ENCODE results near the gene CABP4.
"Not testable (repeated sequence)": the region's sequence is repeated elsewhere in the genome, so short reads cannot be mapped to it uniquely, and the experiment has no call there.

CABP4 gene

DNA sequence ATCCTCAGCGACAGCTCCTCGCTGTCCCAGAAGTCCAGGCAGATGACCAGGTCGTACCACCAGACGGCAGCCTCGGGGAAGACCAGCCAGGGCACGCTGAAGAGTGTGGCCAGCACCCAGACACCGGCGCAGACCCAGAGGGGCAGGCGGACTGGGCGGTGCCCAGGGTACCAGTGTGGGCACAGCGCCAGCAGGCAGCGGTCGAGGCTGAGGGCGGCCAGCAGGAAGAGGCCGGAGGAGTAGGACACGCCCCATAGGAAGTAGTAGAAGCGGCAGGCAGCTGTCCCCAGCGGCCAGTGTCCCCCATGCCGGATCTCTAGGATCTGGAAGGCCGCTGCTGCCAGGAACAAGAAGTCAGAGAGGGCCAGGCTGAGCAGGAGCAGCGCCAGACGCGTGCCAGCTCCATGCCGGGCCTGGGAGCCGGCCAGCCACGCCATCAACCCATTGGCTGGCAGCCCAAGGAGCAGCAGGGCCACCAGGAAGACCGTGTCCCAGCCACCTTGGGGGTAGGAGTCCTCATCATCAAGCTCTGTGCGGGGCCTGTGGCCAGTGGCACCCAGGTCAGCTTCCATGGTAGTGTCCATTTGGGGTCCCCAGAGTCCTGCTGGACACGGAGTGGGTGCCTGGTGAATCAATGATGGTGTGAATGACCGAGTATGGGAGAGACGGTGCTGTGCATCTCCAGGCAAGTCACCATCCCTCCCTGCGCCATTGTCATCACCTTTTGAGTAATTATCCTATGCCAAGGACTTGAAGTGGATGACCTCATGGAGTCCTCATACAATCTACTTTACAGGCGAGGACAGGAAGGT, 2.8 kb upstream of the CABP4 start, which contains the start of gene GPR152:
TSS of gene GPR152 (minus strand) at position 589 of the 812 bp plus-strand sequence. CDS start at position 584, 5 bp downstream.
- H3K4me1 Mint-ChIP-seq: peaks cover 18% of the 10 kb centered on the region
- no peaks in the 10 kb centered on the region for H3K9me3 Mint-ChIP-seq
- no peak for ATAC-seq
- H3K36me3 Mint-ChIP-seq: peaks cover under 1% of the 10 kb centered on the region
- peak within 1 kb of the TSS; percentile 56 for H3K27ac Mint-ChIP-seq
- no peak for DNase-seq (ENCODE audit: low spot score in 2 of 2)
- no peak within 1 kb of the TSS for H3K4me3 Mint-ChIP-seq

DNA sequence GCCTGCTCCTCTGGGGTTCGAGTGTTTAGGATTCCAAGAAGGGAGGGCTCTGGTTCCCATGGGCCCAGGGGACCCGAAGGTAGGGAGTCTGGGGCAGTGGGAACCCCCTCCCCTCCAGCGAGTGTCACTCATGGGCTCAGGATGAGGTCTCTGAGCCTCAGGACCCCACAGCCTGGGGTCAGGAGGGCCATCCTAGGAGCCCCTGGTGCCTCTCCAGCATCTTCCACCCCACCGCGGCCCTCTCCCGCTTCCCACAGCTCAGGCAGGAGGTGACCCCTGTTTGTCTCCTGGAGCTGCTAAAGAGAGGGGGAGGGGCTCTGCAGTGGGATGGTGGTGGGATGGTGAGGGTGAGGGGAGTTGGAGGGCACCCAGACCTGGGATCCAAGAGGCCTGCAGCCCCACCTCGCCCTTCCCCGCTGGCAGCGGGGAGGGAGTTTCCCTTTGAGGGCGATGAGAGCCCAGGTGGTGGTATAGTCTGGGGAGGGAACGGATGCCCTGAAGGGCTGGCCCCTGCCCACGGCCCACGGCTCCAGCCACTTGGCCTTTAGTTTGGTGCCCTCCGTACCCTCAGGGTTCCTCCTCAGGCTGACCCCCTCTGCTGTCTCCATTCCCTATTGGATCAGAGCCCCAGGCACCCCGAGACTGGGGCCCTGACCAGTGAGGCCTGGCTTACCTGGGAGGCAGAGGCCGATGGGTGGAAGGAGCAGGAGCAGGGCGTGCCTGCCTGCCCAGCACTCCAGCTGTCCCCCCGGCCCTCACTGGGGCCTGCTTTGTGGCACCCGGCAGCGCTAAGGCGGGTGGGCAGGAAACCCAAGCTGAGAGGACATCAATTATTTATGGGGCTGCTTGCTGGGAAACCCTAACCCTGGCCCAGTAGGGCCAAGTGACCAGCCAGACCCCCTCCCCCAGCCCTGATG, 1.1 kb upstream of the CABP4 start:
- H3K4me3 Mint-ChIP-seq: no peak overlapping the region
- no peaks in the 10 kb centered on the region for H3K9me3 Mint-ChIP-seq
- no peak for DNase-seq (ENCODE audit: low spot score in 2 of 2)
- peaks cover 5% of the 10 kb centered on the region for H3K4me1 Mint-ChIP-seq
- no peaks in the 10 kb centered on the region for H3K36me3 Mint-ChIP-seq
- H3K27ac Mint-ChIP-seq: no peak overlapping the region
- ATAC-seq: no peak

DNA sequence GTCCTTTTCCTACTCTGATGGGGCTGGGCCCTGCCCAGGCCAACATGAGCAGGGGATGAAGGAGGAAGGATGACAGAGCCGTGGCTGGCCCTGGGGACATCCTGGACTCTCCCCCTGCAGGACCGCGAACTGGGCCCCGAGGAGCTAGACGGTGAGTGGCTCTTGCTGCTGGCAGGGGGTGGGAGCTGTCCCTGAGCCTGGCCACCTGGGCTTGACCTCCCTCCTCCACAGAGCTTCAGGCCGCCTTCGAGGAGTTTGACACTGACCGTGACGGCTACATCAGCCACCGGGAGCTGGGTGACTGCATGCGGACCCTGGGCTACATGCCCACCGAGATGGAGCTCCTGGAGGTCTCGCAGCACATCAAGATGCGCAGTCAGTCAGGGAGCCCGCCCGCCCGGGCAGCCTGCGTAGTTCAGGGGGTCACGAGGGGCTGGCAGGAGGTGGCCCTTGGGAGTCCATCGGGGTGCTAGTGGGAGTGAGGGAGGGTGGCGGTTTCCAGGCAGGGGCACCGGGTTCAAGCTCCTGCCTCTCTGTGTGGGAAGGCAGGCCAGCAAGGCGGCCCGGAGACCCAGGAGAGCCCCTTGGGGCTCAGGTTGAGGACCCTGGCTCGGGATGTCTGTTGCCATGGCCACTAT, 1.0 kb downstream of the CABP4 start:
- Mint-ChIP-seq H3K9me3 (no peaks in the 10 kb centered on the region), H3K27ac (no peak overlapping the region), H3K36me3 (no peaks in the 10 kb centered on the region), H3K4me3 (no peak overlapping the region), H3K4me1 (peaks cover 6% of the 10 kb centered on the region)
- DNase-seq (ENCODE audit: low spot score in 2 of 2) (no peak), ATAC-seq (no peak)

DNA sequence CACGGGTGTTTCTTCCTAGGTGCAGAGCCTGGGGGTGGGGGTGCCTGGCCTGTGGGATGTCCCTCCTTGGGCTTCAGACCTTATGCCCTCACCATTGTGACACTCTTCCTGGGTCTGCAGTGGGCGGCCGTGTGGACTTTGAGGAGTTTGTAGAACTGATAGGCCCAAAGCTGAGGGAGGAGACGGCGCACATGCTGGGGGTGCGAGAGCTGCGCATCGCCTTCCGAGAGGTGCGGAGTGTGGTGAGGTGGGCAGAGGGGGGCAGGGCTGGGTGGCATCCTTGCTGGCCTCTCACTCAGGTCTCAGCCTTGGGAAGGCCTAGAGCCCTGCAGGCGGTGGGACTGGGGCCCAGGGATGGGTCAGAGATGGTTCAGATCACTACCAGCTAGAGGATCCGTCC, 2.3 kb downstream of the CABP4 start:
- no peaks in the 10 kb centered on the region for H3K36me3 Mint-ChIP-seq
- no peak overlapping the region for H3K27ac Mint-ChIP-seq
- no peaks in the 10 kb centered on the region for H3K9me3 Mint-ChIP-seq
- DNase-seq (ENCODE audit: low spot score in 2 of 2) (no peak), ATAC-seq (no peak)
- no peak overlapping the region for H3K4me3 Mint-ChIP-seq
- peaks cover 6% of the 10 kb centered on the region for H3K4me1 Mint-ChIP-seq

DNA sequence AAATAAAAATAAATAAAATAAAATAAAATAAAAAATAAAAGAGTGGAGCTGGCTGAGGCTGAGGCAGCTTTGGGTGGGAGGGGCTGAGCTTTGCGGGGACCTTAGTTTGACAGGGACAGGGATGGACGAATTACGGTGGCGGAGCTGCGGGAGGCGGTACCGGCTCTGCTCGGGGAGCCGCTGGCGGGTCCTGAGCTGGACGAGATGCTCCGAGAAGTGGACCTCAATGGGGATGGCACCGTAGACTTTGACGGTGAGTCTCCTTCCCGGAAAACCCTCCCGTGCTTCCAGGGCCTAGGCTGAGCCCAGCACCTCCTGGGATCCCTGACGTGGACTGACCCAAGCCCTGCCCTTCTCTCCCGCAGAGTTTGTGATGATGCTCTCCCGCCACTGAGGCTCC, 3.1 kb downstream of the CABP4 start:
- ATAC-seq: no peak
- Mint-ChIP-seq H3K4me1 (peaks cover 6% of the 10 kb centered on the region), H3K27ac (no peak overlapping the region), H3K9me3 (no peaks in the 10 kb centered on the region), H3K4me3 (no peak overlapping the region), H3K36me3 (no peaks in the 10 kb centered on the region)
- DNase-seq (ENCODE audit: low spot score in 2 of 2): no peak

DNA sequence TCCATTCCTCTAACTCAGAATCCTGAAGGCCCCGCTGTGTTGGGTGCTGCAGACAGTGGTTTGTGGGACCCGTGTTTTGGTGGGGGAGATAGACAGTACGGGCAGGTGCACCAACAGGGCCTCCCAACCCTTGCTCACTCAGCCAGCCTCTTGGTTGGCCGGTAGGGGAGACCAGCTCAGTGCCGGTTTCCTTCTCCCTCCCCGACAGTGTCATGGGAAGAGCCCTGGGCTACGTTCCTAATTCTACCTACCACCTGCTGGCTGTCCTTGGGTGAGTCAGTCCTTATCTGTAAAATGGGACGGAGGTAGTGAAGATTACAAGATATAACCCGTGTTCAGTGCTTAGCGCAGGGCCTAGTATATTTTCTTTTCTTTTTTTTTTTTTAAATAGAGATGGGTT, 8.0 kb downstream of the CABP4 start:
- Mint-ChIP-seq H3K9me3 (no peaks in the 10 kb centered on the region), H3K36me3 (peaks cover 6% of the 10 kb centered on the region), H3K27ac (no peak overlapping the region), H3K4me1 (peaks cover 37% of the 10 kb centered on the region), H3K4me3 (no peak overlapping the region)
- DNase-seq (ENCODE audit: low spot score in 2 of 2) (no peak), ATAC-seq (no peak)

DNA sequence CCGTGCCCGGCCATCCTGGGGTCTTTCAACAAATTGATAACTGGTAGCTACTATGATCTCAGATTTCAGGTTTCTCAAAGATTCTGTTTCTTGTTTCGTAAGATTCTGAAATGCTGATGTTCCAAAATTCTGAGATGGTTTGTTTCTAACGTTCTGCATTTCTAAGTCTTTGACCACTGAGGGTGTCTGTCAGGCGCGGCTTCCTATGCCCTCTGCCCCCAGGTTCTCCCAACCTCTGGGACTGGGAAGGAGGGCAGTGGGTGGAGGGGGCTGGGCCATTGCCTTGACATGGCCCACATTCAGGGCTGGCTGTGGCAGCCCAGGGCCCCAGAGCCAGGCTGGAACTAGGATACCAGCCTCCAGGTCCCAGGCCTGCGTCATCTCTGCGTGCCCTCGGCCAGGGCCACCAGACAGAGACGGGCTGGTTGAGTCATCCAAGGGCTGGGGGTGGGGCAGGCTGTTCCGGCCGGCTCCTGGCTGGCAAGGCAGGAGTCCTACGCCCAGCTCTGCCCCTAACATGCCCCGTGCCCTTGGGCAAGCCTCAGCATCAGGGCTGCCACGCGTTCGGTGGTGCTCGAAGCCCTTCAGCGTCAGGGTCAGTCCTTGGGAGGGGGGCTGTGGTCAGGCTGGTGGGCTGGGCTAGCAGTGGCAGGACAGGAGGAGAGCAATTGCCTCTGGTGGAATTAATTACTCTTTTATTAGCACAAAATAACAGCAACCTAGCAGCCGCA, 8.7 kb downstream of the CABP4 start:
- Mint-ChIP-seq H3K9me3 (no peaks in the 10 kb centered on the region), H3K36me3 (peaks cover 10% of the 10 kb centered on the region), H3K4me3 (peak overlapping the region; percentile 84), H3K4me1 (peaks cover 41% of the 10 kb centered on the region), H3K27ac (peak overlapping the region; percentile 94)
- ATAC-seq: no peak
- no peak for DNase-seq (ENCODE audit: low spot score in 2 of 2)

DNA sequence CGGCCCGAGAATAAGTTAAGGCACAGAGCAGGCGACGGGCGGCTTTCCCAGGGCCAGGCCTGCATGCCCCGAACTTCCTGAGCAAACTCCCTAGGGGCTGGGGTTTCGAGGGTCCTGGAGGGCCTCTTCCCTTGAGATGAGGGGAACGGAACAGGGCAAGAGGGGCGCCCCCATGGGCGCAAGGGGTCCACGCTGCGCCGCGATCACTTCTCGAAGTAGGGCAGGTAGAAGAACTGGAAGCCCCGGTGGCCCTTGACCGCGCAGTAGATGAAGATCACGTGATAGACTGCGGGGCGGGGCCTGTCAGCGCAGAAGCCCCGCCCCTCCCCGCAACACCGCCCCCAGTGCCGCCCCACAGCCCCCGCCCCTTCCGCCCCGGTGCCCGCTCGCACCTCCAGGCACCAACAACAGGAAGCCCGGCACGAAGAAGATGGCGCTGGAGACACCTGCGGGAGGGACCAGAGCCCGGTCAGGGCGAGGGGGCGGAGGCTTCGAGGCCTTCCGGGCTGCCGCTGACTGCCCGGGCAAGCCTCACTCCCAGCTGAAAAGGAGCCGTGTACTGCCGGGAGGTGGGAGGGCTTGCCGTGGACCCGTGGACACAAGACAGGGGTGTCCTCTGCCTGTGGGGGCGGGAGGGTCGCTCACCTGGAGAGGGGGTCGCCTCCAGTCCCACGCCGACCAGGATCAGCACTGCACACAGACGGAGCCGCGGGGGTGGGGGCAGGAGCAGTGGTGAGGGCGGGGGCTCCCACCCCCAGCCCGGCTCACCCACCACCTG, 9.4 kb downstream of the CABP4 start:
- H3K4me1 Mint-ChIP-seq: peaks cover 41% of the 10 kb centered on the region
- peak; percentile 86 for ATAC-seq

DNA sequence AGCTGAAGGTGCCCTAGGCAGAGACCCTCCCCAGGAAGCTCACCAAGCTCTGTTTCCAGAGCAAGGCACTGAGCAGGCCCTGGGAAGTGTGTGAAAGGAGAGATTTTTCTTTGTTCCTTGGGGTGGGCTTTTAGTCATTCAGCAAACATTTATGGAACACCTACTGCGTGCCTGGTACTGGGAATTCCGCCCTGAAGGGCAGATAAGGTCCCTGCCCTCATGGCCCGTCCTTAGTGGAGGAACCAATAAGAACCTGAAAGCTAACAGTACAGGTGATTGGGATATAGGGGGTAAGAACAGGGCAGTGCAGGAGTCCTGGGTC, 10.0 kb downstream of the CABP4 start:
- H3K4me3 Mint-ChIP-seq: peak overlapping the region; percentile 84
- peaks cover 36% of the 10 kb centered on the region for H3K4me1 Mint-ChIP-seq
- no peak for ATAC-seq
- no peak for DNase-seq (ENCODE audit: low spot score in 2 of 2)
- H3K9me3 Mint-ChIP-seq: no peaks in the 10 kb centered on the region
- peak overlapping the region; percentile 94 for H3K27ac Mint-ChIP-seq
- peaks cover 10% of the 10 kb centered on the region for H3K36me3 Mint-ChIP-seq

More for the DNA sequence above, 9.4 kb downstream of the CABP4 start:
- Mint-ChIP-seq H3K9me3 (no peaks in the 10 kb centered on the region), H3K27ac (peak overlapping the region; percentile 94), H3K4me3 (peak overlapping the region; percentile 84), H3K36me3 (peaks cover 10% of the 10 kb centered on the region)
- peak; percentile 79 to 92 for DNase-seq (ENCODE audit: low spot score in 2 of 2)

DNA sequence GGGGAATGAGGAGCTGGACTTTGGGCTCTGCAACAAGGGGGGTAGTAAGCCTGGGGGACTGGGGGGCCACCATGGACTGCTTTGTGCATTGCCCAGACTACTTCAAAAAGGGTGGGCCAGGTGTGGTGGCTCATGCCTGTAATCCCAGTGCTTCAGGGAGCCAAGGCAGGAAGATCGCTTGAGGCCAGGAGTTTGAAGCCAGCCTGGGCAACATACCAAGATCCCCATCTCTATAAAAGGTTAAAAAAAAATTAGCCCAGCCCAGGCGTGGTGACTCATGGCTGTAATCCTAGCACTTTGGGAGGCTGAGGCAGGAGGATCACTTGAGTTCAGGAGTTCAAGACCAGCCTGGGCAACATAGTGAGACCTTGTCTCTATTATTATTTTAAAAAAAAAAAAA, 10.4 kb downstream of the CABP4 start:
- H3K36me3 Mint-ChIP-seq: peaks cover 10% of the 10 kb centered on the region
- ATAC-seq; DNase-seq (ENCODE audit: low spot score in 2 of 2); H3K9me3 Mint-ChIP-seq: not testable (repeated sequence)
- H3K4me3 Mint-ChIP-seq: peak overlapping the region; percentile 84
- H3K27ac Mint-ChIP-seq: peak overlapping the region; percentile 94
- H3K4me1 Mint-ChIP-seq: peaks cover 36% of the 10 kb centered on the region

DNA sequence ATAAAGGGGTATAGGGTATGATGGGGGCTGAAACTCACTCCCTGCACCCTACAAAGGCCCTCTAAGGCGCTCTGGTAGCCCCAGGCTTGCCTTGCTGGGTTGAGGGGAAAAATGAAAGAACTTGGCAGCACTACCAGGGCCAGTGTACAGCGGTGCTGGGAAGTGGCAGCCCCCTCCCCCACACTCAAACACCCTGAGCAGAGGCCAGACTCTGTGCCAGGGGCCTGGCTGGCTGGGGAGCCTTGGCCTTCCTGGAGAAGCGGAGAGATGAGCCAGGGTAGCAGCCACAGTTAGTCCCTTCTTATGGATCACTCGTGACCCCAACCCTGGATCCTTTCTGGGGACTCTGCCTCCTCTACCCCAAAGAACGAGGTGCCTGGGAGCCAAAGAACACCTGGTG, 11.2 kb downstream of the CABP4 start:
- H3K4me1 Mint-ChIP-seq: peaks cover 38% of the 10 kb centered on the region
- H3K36me3 Mint-ChIP-seq: peaks cover 10% of the 10 kb centered on the region
- peak overlapping the region; percentile 91 for H3K4me3 Mint-ChIP-seq
- H3K27ac Mint-ChIP-seq: peak overlapping the region; percentile 91
- DNase-seq (ENCODE audit: low spot score in 2 of 2) (no peak), ATAC-seq (no peak)
- H3K9me3 Mint-ChIP-seq: no peaks in the 10 kb centered on the region

DNA sequence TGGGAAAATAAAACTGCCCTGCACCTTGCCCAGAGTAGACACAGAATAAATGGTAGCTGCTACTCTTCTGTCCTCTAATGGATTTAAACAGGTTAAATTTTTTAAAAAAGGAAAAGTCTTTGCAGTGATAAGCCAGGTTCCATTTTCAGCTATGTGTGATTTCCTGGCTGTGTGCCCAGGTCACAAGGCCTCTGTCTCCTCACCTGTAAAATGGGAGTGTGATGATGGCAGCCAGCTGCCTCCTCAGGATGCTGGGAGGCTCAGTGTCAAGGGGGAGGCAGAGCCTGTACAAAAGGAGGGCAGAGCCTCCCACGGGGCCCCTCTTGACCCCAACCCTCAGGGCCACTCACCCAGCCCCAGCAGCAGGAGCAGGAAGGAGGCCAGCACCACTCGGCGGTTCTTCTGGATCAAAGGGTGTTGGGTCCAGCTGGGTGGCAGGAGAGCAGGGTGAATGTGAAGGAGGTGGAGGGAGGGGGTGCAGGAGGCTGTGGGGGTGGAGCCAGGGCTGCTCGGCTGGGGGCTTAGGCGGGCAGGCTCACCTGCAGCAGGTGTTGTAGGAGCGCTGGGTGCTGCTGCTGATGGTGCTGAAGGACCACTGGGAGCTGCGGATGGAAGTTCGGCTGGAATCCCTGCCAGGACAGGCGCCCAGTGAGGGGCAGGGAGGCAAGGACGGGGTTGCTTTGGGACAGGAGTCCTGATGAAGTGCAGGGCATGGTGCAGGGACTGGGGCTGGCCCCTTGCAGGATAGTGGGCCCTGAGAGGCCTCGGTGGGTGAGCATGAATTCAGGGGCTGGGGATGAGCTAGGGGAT, 12.0 kb downstream of the CABP4 start:
- peaks cover 41% of the 10 kb centered on the region for H3K4me1 Mint-ChIP-seq

DNA sequence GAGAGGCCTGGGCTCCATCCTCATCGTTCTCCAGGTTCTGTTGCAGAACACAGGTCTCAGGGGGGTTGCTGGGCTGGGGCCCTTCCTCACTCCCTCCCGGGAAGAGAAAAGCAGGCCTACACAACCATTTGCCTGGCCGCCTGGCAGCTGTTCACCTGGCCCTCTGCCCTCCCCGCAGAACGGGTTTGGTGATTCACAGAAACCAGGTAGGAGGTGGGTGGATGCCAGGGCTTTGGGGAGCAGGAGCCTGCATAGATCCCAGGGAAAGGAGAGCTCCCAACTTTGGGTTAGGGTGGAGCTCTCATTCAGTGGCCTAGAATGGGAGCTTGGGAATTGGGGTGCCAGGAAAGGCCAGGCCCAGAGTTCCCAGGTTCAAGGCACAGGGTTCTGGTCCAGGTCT, 12.9 kb downstream of the CABP4 start:
- peak overlapping the region; percentile 91 for H3K27ac Mint-ChIP-seq
- H3K9me3 Mint-ChIP-seq: no peaks in the 10 kb centered on the region
- DNase-seq (ENCODE audit: low spot score in 2 of 2) (no peak), ATAC-seq (no peak)
- peaks cover 10% of the 10 kb centered on the region for H3K36me3 Mint-ChIP-seq
- peak overlapping the region; percentile 91 for H3K4me3 Mint-ChIP-seq
- H3K4me1 Mint-ChIP-seq: peaks cover 41% of the 10 kb centered on the region

More for the DNA sequence above, 12.0 kb downstream of the CABP4 start:
- no peaks in the 10 kb centered on the region for H3K9me3 Mint-ChIP-seq
- H3K27ac Mint-ChIP-seq: peak overlapping the region; percentile 91
- DNase-seq (ENCODE audit: low spot score in 2 of 2) (no peak), ATAC-seq (no peak)
- H3K36me3 Mint-ChIP-seq: peaks cover 10% of the 10 kb centered on the region
- H3K4me3 Mint-ChIP-seq: peak overlapping the region; percentile 91

DNA sequence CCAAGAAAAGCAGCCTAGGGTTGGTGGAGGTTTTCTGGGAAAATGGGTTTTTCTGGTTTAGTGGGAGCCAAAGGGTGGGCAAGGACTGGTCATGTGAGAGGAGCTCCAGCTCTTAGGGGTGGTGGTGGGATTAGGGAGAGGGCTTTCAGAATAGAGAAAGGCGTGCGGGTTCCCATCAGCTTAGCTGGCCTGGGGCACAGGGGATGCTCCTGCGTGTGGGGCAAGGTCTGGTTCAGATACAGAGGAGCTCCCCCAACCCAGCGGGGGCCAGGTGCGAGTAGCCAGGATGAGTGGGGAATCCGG, 13.3 kb downstream of the CABP4 start:
- DNase-seq (ENCODE audit: low spot score in 2 of 2): no peak
- peak overlapping the region; percentile 91 for H3K27ac Mint-ChIP-seq
- peak overlapping the region; percentile 91 for H3K4me3 Mint-ChIP-seq
- H3K9me3 Mint-ChIP-seq: no peaks in the 10 kb centered on the region
- ATAC-seq: peak; percentile 0
- peaks cover 10% of the 10 kb centered on the region for H3K36me3 Mint-ChIP-seq
- peaks cover 41% of the 10 kb centered on the region for H3K4me1 Mint-ChIP-seq
